ENCODE data around the gene ANKRD13D. TPM values are rescaled to one million over a fixed set of nuclear protein-coding genes. Genes with fewer than 3 reads are reported as not detected.
A peak's percentile ranks its signal among the peaks of the same experiment; 100 is the strongest.

Gene ANKRD13D
- total RNA-seq, 4 donors from 2014 or later = 7.4 to 63.7 (median 22.5) TPM

DNA sequence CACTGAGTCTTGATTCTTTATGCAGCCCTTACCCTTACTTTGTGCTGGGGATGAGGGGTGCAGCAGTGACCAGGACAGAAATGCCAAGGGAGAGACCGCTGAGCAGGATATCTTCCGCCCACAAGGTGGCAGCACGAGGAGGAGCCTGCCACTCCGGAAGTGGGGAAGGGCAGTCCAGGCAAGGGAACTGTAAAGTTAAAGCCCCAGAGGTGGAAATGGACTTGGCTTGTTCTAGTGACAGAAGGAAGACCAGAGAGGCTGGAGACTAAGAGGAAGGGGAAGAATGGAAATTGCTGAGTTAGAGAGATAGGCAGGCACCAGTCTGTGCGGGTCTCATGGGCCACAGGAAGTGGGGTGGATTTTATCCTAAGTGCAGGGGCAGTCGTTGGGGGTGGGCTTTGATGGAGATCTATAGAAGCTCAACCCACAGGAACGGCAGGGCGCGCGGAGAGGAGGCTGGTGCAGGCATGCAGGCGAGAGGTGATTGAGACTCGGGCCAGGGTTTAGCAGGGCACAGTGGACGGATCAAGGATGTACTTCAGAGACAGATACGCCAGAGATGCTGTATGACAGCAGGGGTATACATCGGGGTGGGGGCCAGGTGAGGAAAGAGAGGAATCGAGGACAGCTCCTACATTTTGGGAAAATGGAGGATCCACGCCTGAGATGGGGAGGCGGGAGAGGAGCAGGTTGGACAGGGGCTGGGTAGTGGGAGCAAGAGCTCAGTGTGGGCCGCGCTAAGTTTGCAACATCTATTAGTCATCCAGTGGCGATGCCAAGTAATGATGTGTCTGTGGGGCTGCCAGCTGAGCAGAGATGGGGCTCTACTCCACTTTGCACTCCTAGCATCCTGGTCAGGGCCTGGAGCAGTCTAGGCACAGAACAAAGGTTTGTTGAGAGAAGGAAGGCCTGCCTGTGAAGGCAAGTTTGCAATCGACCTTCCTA lies 26.1 kb upstream of the ANKRD13D start:
- intact Hi-C loops (cut with DNase I; ENCODE audit: low total_unique reads) = loop anchor here (5.0 to 10.0 kb wide), 2 partner anchors 39 to 122 kb away; partner anchors contain the start of gene SSH3
- Histone ChIP-seq H3K4me1 (peaks cover 7 to 11% of the 10 kb centered on the region in 2 donors), H3K27me3 (no peaks in the 10 kb centered on the region), H3K27ac (peak overlapping the region; percentile 45 to 47), H3K36me3 (no peaks in the 10 kb centered on the region), H3K4me3 (no peak overlapping the region), H3K9me3 (no peaks in the 10 kb centered on the region)
- TF ChIP-seq, protein P1, sequence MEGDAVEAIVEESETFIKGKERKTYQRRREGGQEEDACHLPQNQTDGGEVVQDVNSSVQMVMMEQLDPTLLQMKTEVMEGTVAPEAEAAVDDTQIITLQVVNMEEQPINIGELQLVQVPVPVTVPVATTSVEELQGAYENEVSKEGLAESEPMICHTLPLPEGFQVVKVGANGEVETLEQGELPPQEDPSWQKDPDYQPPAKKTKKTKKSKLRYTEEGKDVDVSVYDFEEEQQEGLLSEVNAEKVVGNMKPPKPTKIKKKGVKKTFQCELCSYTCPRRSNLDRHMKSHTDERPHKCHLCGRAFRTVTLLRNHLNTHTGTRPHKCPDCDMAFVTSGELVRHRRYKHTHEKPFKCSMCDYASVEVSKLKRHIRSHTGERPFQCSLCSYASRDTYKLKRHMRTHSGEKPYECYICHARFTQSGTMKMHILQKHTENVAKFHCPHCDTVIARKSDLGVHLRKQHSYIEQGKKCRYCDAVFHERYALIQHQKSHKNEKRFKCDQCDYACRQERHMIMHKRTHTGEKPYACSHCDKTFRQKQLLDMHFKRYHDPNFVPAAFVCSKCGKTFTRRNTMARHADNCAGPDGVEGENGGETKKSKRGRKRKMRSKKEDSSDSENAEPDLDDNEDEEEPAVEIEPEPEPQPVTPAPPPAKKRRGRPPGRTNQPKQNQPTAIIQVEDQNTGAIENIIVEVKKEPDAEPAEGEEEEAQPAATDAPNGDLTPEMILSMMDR (IDR thresholded peaks at IDR 0.05) = peak; percentile 78 to 88 (median 84)
- TF ChIP-seq POLR2A (IDR thresholded peaks at IDR 0.05) = no peak
- peak; percentile 80 to 81 for DNase-seq

DNA sequence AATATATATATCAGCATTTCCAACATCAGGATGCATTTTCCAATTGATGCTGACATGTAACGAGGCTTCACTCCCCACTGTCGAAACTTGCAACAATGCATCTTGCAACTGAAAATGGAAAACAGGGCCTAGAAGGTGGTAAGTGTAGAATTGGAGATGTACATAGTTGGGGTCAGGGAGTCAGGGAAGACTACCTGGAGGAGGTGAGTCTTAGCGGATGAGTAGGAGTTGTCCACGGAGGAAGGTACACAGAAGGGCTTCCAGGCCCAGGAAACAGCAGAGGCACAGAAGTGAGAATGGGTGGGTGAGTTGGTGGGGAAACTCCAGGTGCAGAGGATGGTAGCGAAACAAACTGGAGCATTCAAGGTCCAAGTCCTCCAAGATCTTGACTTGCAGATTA lies 24.8 kb upstream of the ANKRD13D start:
- Histone ChIP-seq H3K4me3 (no peak overlapping the region), H3K4me1 (peaks cover 11 to 22% of the 10 kb centered on the region in 2 donors), H3K9me3 (no peaks in the 10 kb centered on the region), H3K27me3 (no peaks in the 10 kb centered on the region), H3K36me3 (no peaks in the 10 kb centered on the region), H3K27ac (no peak overlapping the region)
- DNase-seq = no peak
- TF ChIP-seq, protein P1 (IDR thresholded peaks at IDR 0.05) = no peak
- no peak for TF ChIP-seq POLR2A (IDR thresholded peaks at IDR 0.05)
- intact Hi-C loops (cut with DNase I; ENCODE audit: low total_unique reads) = loop anchor here (5.0 to 10.0 kb wide), 2 partner anchors 38 to 121 kb away; partner anchors contain the start of gene SSH3

DNA sequence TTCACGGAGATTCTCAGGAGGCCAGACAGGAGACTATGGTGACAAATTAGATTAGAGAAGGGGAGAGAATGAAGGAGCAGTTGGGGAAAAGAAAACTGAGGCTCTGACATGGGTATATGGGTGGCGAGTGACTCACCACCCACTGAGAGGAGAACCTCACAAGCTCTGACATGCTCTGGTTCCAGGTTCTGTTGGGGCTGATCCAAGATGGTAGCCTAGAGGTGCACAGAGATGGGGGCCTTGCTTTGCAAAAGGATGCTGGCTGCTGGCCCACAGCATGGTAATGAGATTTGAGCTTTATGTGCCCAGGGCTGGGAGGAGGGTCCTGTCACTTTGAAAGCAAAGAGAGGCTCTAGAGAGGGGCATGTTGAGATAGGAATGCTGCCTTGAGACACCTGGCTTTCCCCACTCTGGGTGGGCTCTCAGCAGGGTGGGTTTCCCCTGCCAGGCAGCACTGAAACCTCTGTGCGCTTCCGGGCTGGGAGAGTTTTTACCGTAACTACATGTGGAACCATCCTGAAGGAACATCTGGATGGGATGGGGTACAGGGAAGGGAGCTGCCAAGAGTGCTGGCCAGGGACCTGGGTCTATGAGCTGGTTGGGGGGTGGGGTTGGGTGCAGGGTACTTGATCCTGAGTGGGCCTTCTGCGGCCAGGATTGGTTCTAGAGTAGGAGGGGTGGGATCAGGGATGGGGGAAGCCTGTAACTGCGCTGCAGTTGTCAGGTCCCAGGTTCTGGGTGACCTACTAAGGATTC lies 24.0 kb upstream of the ANKRD13D start:
- H3K9me3 ChIP-seq = no peaks in the 10 kb centered on the region
- TF ChIP-seq, protein P1 (IDR thresholded peaks at IDR 0.05) = no peak
- TF ChIP-seq POLR2A (IDR thresholded peaks at IDR 0.05) = no peak
- no peak overlapping the region for H3K4me3 ChIP-seq
- H3K36me3 ChIP-seq = no peaks in the 10 kb centered on the region
- peaks cover 17 to 27% of the 10 kb centered on the region in 2 donors for H3K4me1 ChIP-seq
- no peak for DNase-seq
- intact Hi-C loops (cut with DNase I; ENCODE audit: low total_unique reads) = loop anchor here (5.0 to 10.0 kb wide), 3 partner anchors 37 to 120 kb away; partner anchors contain the start of gene SSH3
- no peaks in the 10 kb centered on the region for H3K27me3 ChIP-seq
- peak overlapping the region; percentile 81 to 88 for H3K27ac ChIP-seq

DNA sequence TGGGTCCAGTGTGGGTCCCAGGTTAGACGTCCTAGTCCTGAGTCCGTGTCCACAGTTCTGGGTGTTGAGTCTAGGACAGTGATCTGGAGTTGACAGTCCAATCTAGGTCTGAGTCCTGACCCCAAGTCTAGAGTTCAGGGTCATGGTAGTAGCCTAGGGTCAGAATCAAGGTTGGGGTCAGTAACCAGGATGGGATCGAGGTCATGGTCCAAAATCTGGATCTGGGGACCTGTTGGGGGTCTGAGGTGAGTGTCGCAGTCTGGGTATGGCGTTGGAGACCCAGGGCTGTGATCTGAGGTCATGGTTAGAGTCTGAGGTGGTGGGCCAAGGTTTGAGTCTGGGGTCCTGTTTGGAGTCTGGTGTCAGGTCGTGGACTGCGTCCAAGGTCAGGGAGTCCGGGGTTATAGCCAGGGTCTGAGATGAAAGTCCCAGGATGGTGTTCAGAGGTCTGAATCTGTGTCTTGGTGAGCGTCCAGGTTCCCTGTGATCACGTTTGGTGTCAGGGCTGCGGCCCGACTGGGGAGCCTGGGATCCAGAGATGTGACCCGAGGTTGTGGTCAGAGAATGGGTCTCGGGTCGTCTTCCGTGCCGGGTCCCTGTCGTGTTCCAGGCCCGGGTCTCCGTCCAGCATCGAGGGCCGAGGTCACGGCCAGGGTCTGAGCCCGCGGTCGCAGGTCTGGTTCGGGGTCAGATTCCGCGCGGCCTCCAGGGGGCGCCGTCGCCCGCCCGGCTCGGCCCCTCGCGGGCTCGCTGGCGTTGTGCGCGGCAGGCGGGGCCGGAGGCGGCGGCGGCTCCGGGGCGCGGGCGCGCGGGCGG lies 23.3 kb upstream of the ANKRD13D start:
- Histone ChIP-seq H3K27me3 (no peaks in the 10 kb centered on the region), H3K27ac (peak overlapping the region; percentile 81 to 88), H3K4me3 (peak overlapping the region in 1 of 2 donors; percentile 14), H3K9me3 (no peaks in the 10 kb centered on the region), H3K4me1 (peaks cover 17 to 27% of the 10 kb centered on the region in 2 donors), H3K36me3 (no peaks in the 10 kb centered on the region)
- TF ChIP-seq POLR2A (IDR thresholded peaks at IDR 0.05) = no peak
- TF ChIP-seq, protein P1 (IDR thresholded peaks at IDR 0.05) = peak; percentile 72 to 97 (median 89)
- peak; percentile 67 to 83 for DNase-seq
- intact Hi-C loops (cut with DNase I; ENCODE audit: low total_unique reads) = loop anchor here (5.0 to 10.0 kb wide), 2 partner anchors 51 to 119 kb away; no protein-coding TSS in a partner anchor
